ENCODE data around the gene GRAMD1B. TPM values are rescaled to one million over a fixed set of nuclear protein-coding genes. Genes with fewer than 3 reads are reported as not detected.

Gene GRAMD1B
- polyA plus RNA-seq, 2 of the 4 experiments (the other 2 are of a cell fraction): 55.5 to 108 TPM

- no peak for ATAC-seq
- Histone ChIP-seq H3K4me3 (no peak overlapping the region), H3K27ac (no peak overlapping the region), H3K4me1 (no peaks in the 10 kb centered on the region), H3K4me2 (no peak overlapping the region), H3K9me3 (no peaks in the 10 kb centered on the region)
- no peak for DNase-seq (ENCODE audit: low read depth in 1 of 2, low spot score in 1 of 2)
- POLR2A ChIA-PET: no interaction called here
- no peak for TF ChIP-seq EP300 (IDR thresholded peaks at IDR 0.05)
- TF ChIP-seq ZSCAN20 (CRISPR knock-in tag; IDR thresholded peaks at IDR 0.05): no peak
- no peak for TF ChIP-seq ZNF302 (CRISPR knock-in tag; IDR thresholded peaks at IDR 0.05)
- no peak for TF ChIP-seq TP53 (CRISPR knock-in tag; IDR thresholded peaks at IDR 0.05)
- no peak for TF ChIP-seq NFE2L2 (conservative IDR thresholded peaks at IDR 0.05; ENCODE audit: low read length)
- TF ChIP-seq RAD21 (conservative IDR thresholded peaks at IDR 0.05 in 1 of 2, IDR thresholded peaks at IDR 0.05 in 1 of 2): no peak
- TF ChIP-seq ATOH8 (CRISPR knock-in tag; IDR thresholded peaks at IDR 0.05; ENCODE audit: low read depth): no peak
- no peak for TF ChIP-seq CBX8 (IDR thresholded peaks at IDR 0.05)
- no peak for TF ChIP-seq SREBF2 (IDR thresholded peaks at IDR 0.05)
- no peak for TF ChIP-seq MAZ (IDR thresholded peaks at IDR 0.05; ENCODE audit: borderline replicate concordance, low read depth, low read length)
- TF ChIP-seq JUN (IDR thresholded peaks at IDR 0.05): no peak
- no peak for TF ChIP-seq KDM1A (IDR thresholded peaks at IDR 0.05; ENCODE audit: low read depth)
- no peak for TF ChIP-seq CHD2 (IDR thresholded peaks at IDR 0.05; ENCODE audit: low read length, partially characterized antibody)
- no peak for TF ChIP-seq BCL3 (IDR thresholded peaks at IDR 0.05)
- TF ChIP-seq EHMT2 (IDR thresholded peaks at IDR 0.05; ENCODE audit: low read depth): no peak
- no peak for TF ChIP-seq POLR2A (IDR thresholded peaks at IDR 0.05; ENCODE audit: low read length)
- TF ChIP-seq PBX3 (IDR thresholded peaks at IDR 0.05): no peak
- no peak for TF ChIP-seq HMGXB4 (CRISPR knock-in tag; IDR thresholded peaks at IDR 0.05; ENCODE audit: borderline replicate concordance)
- TF ChIP-seq CEBPB (IDR thresholded peaks at IDR 0.05): no peak
- TF ChIP-seq HDAC2 (IDR thresholded peaks at IDR 0.05): no peak
- CTCF ChIA-PET: interaction anchor here (1.2 to 12.6 kb wide), 7 partner anchors 12 to 72 kb away, joined by 3 to 189 read pairs (median 21); partner anchors contain the start of gene SCN3B
- no peak for FAIRE-seq
- 43% methylated on average over 4 of the region's 4 CpGs for WGBS (ENCODE audit: missing lambda C conversion rate)
Measured at GRCh38 chr11:123641495-123641840, 211.4 kb downstream of the GRAMD1B start.

DNA sequence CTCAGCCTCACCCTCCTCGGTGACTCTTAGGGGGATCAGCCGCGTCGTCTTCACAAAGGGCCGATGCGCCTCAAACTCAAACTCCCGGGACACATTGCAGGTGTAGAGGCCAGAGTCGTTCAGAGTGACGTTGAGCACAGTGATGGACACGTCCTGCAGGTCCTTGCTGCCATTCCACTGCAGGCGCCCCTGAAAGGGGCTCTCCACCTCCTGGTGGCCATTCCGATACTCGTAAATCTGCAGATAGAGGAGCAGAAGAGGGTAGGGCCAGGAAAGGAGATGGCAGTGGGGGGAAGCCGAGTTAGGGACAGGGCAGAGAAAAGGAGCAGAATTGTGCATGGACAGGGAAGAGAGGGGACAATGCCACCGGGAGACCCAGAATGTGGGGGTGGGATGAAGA lies 212.4 kb downstream of the GRAMD1B start:
- ATAC-seq: no peak; a peak in 1 of 6 replicates
- Histone ChIP-seq H3K9me3 (no peaks in the 10 kb centered on the region), H3K4me2 (no peak overlapping the region), H3K4me3 (no peak overlapping the region), H3K27ac (no peak overlapping the region), H3K4me1 (no peaks in the 10 kb centered on the region)
- ChIA-PET POLR2A (no interaction called here), CTCF (interaction anchor here (1.2 to 12.6 kb wide), 4 partner anchors 11 to 63 kb away, joined by 3 to 189 read pairs (median 36); partner anchors contain the start of gene SCN3B)
- no peak for DNase-seq (ENCODE audit: low read depth in 1 of 2, low spot score in 1 of 2)
- 70% methylated on average over 12 of the region's 15 CpGs for WGBS (ENCODE audit: missing lambda C conversion rate)
- TF ChIP-seq KDM5A (IDR thresholded peaks at IDR 0.05) (no peak), ESRRA (IDR thresholded peaks at IDR 0.05; ENCODE audit: borderline replicate concordance, low read length) (no peak), ZNF302 (CRISPR knock-in tag; IDR thresholded peaks at IDR 0.05) (no peak), MYC (IDR thresholded peaks at IDR 0.05; ENCODE audit: borderline replicate concordance, low read length) (no peak), ZSCAN20 (CRISPR knock-in tag; IDR thresholded peaks at IDR 0.05) (no peak), MAFK (IDR thresholded peaks at IDR 0.05; ENCODE audit: partially characterized antibody) (no peak), BHLHE40 (IDR thresholded peaks at IDR 0.05; ENCODE audit: low read depth, low read length) (no peak), RARB (CRISPR knock-in tag; IDR thresholded peaks at IDR 0.05) (no peak), POLR2A (IDR thresholded peaks at IDR 0.05; ENCODE audit: low read length) (no peak), TP53 (CRISPR knock-in tag; IDR thresholded peaks at IDR 0.05) (no peak)
- TF ChIP-seq, protein P1, sequence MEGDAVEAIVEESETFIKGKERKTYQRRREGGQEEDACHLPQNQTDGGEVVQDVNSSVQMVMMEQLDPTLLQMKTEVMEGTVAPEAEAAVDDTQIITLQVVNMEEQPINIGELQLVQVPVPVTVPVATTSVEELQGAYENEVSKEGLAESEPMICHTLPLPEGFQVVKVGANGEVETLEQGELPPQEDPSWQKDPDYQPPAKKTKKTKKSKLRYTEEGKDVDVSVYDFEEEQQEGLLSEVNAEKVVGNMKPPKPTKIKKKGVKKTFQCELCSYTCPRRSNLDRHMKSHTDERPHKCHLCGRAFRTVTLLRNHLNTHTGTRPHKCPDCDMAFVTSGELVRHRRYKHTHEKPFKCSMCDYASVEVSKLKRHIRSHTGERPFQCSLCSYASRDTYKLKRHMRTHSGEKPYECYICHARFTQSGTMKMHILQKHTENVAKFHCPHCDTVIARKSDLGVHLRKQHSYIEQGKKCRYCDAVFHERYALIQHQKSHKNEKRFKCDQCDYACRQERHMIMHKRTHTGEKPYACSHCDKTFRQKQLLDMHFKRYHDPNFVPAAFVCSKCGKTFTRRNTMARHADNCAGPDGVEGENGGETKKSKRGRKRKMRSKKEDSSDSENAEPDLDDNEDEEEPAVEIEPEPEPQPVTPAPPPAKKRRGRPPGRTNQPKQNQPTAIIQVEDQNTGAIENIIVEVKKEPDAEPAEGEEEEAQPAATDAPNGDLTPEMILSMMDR (IDR thresholded peaks at IDR 0.05): no peak
- no peak for FAIRE-seq
